ENCODE data around the gene STARD7. TPM values are rescaled to one million over a fixed set of nuclear protein-coding genes. Genes with fewer than 3 reads are reported as not detected.

Gene STARD7
- total RNA-seq, 1 experiment from 2014 or later, result 119 TPM

DNA sequence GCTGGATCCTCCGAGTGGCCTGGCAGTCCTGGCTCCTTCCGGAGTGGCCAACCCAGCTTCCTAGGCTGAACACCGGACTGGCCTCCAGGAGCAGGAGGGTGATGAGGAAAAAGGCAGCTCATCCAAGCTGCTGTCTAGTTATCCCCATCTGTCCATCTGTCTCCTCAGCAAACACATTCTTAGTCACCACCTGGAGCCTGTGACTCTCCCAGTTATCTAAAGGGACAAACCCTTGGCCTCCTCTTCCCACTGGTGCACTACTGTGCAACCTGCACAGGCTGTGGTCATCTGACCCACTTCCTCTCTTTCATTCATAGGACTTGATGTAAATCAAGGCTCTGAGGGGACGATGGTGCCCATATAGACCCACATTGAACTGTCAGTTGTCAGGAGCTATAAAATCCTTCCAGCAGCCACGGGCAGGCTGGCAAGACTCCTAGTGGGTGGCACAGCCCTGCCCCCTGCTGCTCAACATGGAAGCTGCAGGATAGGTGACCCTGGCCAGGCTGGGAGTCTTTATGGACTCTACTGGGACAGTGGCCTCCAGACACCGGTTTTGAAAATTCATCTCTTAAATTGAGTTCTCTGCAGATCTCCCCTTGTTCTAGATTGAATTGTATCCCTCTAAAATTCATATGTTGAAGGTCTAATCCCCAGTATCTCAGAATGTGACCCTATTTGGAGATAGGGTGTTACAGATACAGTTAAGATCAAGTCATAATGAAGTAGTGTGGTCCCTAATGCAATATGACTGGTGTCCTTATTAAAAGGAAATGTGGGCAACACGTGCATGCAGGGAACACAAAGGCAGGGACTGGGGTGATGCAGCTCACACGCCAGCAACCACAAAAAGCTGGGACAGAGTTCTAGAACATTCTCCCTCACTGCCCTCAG is 34.1 kb downstream of the STARD7 start:
- Mint-ChIP-seq H3K9me3 (ENCODE audit: low read depth, unreplicated experiment) (no peaks in the 10 kb centered on the region), H3K27me3 (ENCODE audit: unreplicated experiment) (peaks cover 14% of the 10 kb centered on the region)
- no TSS peak for BruUV-seq (replicated peaks)

DNA sequence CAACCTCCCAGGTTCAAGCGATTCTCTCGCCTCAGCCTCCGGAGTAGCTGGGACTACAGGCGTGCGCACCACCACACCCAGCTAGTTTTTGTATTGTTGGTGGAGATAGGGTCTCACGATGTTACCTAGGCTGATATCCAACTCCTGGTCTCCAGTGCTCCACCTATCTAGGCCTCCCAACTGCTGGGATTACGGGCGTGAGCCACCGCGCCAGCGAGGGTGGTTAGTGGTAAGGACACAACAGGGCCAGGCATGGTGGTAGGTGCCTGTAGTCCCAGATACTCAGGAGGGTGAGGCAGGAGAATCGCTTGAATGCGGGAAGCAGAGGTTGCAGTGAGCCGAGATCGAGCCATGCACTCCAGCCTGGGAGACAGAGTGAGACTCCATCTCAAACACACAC is 36.8 kb downstream of the STARD7 start:
- H3K27ac Mint-ChIP-seq (ENCODE audit: unreplicated experiment), result no peak overlapping the region
- intact Hi-C loops (cut with micrococcal nuclease; ENCODE audit: unreplicated experiment), result loop anchor here (10.0 kb wide), 1 partner anchor 147 kb away; no protein-coding TSS in a partner anchor

More for the DNA sequence above, 34.1 kb downstream of the STARD7 start:
- DNase-seq, result peak; percentile 85
- TF ChIP-seq, protein P1, sequence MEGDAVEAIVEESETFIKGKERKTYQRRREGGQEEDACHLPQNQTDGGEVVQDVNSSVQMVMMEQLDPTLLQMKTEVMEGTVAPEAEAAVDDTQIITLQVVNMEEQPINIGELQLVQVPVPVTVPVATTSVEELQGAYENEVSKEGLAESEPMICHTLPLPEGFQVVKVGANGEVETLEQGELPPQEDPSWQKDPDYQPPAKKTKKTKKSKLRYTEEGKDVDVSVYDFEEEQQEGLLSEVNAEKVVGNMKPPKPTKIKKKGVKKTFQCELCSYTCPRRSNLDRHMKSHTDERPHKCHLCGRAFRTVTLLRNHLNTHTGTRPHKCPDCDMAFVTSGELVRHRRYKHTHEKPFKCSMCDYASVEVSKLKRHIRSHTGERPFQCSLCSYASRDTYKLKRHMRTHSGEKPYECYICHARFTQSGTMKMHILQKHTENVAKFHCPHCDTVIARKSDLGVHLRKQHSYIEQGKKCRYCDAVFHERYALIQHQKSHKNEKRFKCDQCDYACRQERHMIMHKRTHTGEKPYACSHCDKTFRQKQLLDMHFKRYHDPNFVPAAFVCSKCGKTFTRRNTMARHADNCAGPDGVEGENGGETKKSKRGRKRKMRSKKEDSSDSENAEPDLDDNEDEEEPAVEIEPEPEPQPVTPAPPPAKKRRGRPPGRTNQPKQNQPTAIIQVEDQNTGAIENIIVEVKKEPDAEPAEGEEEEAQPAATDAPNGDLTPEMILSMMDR (IDR thresholded peaks at IDR 0.05; ENCODE audit: unreplicated experiment), result peak; percentile 85
- intact Hi-C loops (cut with micrococcal nuclease; ENCODE audit: unreplicated experiment), result loop anchor here (1.0 to 10.0 kb wide), 3 partner anchors 36 to 182 kb away; partner anchors contain the start of gene ASTL
- Mint-ChIP-seq H3K36me3 (ENCODE audit: insufficient read depth, unreplicated experiment) (no peaks in the 10 kb centered on the region), H3K4me3 (ENCODE audit: low read depth, unreplicated experiment) (no peak overlapping the region), H3K27ac (ENCODE audit: unreplicated experiment) (no peak overlapping the region), H3K4me1 (ENCODE audit: low read depth, unreplicated experiment) (no peaks in the 10 kb centered on the region)
- CTCF ChIA-PET, result interaction anchor here (0.6 to 2.0 kb wide), 13 partner anchors 25 to 879 kb away, joined by 3 to 42 read pairs (median 4); partner anchors contain the start of genes ADRA2B and ASTL

DNA sequence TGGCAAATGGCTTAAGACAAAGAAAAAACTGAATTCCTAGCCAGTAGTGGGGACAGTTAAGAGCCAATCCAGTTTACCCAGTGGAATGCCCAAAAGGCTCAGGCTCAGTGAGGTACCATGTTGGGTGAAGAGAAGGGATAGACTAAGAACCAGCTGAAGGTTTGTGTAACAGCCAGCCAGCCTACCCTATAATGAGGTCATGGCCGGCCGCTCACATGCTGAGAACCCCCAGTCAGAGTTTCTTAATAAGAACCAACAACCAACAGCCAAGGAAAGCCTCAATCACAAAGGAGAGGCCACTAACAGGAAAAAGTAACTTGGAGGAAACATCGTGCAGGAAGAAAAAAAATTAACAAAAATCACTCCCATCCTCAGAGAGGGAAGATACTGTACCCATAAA is 38.0 kb downstream of the STARD7 start:
- TF ChIP-seq, protein P1 (IDR thresholded peaks at IDR 0.05; ENCODE audit: unreplicated experiment), result no peak
- Mint-ChIP-seq H3K9me3 (ENCODE audit: low read depth, unreplicated experiment) (no peaks in the 10 kb centered on the region), H3K4me1 (ENCODE audit: low read depth, unreplicated experiment) (no peaks in the 10 kb centered on the region), H3K27me3 (ENCODE audit: unreplicated experiment) (peaks cover 11% of the 10 kb centered on the region), H3K27ac (ENCODE audit: unreplicated experiment) (no peak overlapping the region), H3K36me3 (ENCODE audit: insufficient read depth, unreplicated experiment) (no peaks in the 10 kb centered on the region), H3K4me3 (ENCODE audit: low read depth, unreplicated experiment) (no peak overlapping the region)
- no peak for DNase-seq
- intact Hi-C loops (cut with micrococcal nuclease; ENCODE audit: unreplicated experiment), result loop anchor here (10.0 kb wide), 1 partner anchor 146 kb away; no protein-coding TSS in a partner anchor
- BruUV-seq (replicated peaks), result no TSS peak
- CTCF ChIA-PET, result no interaction called here

More for the DNA sequence above, 36.8 kb downstream of the STARD7 start:
- BruUV-seq (replicated peaks), result no TSS peak
- Mint-ChIP-seq H3K36me3 (ENCODE audit: insufficient read depth, unreplicated experiment) (no peaks in the 10 kb centered on the region), H3K4me3 (ENCODE audit: low read depth, unreplicated experiment) (no peak overlapping the region), H3K4me1 (ENCODE audit: low read depth, unreplicated experiment) (no peaks in the 10 kb centered on the region), H3K9me3 (ENCODE audit: low read depth, unreplicated experiment) (no peaks in the 10 kb centered on the region), H3K27me3 (ENCODE audit: unreplicated experiment) (peaks cover 19% of the 10 kb centered on the region)
- no peak for DNase-seq
- TF ChIP-seq, protein P1 (IDR thresholded peaks at IDR 0.05; ENCODE audit: unreplicated experiment), result no peak
- CTCF ChIA-PET, result no interaction called here

DNA sequence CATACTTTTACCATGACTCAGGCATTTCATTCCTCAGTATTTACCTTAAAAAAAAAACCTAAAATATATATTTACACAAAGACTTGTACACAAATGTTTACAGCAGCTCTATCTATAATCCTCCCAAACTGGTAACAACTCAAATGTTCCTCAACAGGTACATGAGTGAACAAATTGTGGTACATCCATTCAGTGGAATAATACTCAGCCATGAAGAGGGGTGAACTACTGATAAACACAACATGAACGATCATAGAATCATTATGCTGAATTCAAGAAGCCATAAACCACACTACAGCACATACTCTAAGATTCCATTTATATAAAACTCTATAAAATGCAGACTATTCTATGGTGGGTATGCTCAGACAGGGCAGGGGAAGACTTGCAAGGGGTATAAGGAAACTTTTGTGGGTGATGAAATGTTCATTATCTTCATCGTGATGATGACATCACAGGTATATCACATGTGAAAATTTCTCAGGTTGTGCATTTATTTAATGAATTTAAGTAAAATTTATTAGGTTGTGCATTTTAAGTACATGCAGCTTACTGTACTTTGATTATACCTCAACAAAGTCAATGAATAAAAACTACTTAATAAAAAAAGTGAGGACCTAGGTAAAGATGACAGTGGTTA is 38.6 kb downstream of the STARD7 start:
- Mint-ChIP-seq H3K4me3 (ENCODE audit: low read depth, unreplicated experiment) (no peak overlapping the region), H3K36me3 (ENCODE audit: insufficient read depth, unreplicated experiment) (no peaks in the 10 kb centered on the region), H3K9me3 (ENCODE audit: low read depth, unreplicated experiment) (no peaks in the 10 kb centered on the region), H3K27me3 (ENCODE audit: unreplicated experiment) (peaks cover 11% of the 10 kb centered on the region), H3K4me1 (ENCODE audit: low read depth, unreplicated experiment) (no peaks in the 10 kb centered on the region), H3K27ac (ENCODE audit: unreplicated experiment) (no peak overlapping the region)
- no peak for DNase-seq
- TF ChIP-seq, protein P1 (IDR thresholded peaks at IDR 0.05; ENCODE audit: unreplicated experiment), result no peak
- intact Hi-C loops (cut with micrococcal nuclease; ENCODE audit: unreplicated experiment), result loop anchor here (10.0 kb wide), 1 partner anchor 145 kb away; no protein-coding TSS in a partner anchor
- CTCF ChIA-PET, result no interaction called here
- no TSS peak for BruUV-seq (replicated peaks)

All from Calu3 (cell line).